ENCODE data around the gene RRP9. TPM values are rescaled to one million over a fixed set of nuclear protein-coding genes. Genes with fewer than 3 reads are reported as not detected.

RRP9 gene
- total RNA-seq, 1 donor from 2014 or later = 15.6 TPM

DNA sequence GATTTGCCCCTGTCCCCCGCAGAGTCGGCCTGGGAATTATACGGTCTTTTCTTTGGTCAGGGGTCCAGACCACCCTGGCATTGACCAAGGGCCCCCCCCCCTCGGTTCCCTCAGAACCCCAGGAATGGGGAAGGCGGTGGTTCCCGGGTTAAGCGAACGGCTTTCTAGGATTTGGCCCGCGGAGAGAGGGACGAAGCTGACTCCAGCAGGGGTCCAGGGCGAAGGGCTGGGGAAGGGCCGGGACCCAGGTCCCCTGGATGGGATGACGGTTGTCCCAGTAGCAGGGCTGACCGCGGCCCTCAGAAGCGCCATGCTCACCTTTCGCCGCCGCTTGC lies 274 bp downstream of the RRP9 start:
- H3K9me3 Mint-ChIP-seq (ENCODE audit: unreplicated experiment) = peaks cover 4% of the 10 kb centered on the region
- H3K36me3 Mint-ChIP-seq (ENCODE audit: unreplicated experiment) = no peaks in the 10 kb centered on the region
- H3K27me3 Mint-ChIP-seq (ENCODE audit: unreplicated experiment) = peaks cover 13% of the 10 kb centered on the region
- no peak for DNase-seq
- H3K4me3 Mint-ChIP-seq (ENCODE audit: unreplicated experiment) = peak overlapping the region; percentile 89
- H3K27ac Mint-ChIP-seq (ENCODE audit: unreplicated experiment) = peak overlapping the region; percentile 53
- peaks cover 6% of the 10 kb centered on the region for H3K4me1 Mint-ChIP-seq (ENCODE audit: low read depth, unreplicated experiment)
- TF ChIP-seq, protein P1, sequence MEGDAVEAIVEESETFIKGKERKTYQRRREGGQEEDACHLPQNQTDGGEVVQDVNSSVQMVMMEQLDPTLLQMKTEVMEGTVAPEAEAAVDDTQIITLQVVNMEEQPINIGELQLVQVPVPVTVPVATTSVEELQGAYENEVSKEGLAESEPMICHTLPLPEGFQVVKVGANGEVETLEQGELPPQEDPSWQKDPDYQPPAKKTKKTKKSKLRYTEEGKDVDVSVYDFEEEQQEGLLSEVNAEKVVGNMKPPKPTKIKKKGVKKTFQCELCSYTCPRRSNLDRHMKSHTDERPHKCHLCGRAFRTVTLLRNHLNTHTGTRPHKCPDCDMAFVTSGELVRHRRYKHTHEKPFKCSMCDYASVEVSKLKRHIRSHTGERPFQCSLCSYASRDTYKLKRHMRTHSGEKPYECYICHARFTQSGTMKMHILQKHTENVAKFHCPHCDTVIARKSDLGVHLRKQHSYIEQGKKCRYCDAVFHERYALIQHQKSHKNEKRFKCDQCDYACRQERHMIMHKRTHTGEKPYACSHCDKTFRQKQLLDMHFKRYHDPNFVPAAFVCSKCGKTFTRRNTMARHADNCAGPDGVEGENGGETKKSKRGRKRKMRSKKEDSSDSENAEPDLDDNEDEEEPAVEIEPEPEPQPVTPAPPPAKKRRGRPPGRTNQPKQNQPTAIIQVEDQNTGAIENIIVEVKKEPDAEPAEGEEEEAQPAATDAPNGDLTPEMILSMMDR (IDR thresholded peaks at IDR 0.05; ENCODE audit: partially characterized antibody, unreplicated experiment) = no peak

DNA sequence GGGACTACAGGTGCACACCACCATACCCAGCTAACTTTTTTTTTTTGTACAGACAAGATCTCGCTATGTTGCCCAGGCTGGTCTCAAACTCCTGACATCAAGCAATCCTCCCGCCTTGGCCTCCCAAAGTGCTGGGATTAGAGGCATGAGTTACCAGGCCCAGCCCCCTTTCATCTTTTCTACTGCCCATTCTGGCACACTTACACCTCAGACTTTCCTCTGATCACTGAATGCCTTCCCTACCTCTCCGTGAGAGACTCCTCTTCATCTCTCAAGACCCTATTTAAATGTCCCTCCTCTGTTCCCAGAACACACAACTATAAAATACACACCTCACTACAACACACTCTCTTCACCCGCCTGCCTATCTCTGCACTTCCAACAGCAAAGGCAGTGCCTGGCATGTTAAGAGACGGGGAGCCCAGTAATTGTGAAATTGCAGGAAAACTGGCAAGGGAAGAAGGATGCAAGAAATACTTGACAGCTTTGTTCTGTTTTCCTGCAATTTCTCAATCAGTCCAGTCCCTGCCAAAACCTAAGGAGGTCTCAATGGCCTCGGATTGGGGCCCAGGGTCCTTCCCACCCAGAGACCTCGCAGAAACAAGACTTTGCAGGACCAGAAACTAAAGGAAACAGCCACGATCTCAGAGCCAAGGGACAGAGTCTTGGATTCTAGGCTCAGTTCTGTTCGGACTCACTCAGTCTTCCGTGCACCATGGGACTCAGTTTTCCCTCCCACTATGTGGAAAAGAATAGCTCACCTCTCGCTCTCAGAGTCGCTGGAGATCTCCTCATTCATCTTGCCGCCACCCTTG lies 849 bp downstream of the RRP9 start:
- Mint-ChIP-seq H3K4me1 (ENCODE audit: low read depth, unreplicated experiment) (peaks cover 6% of the 10 kb centered on the region), H3K27ac (ENCODE audit: unreplicated experiment) (peak overlapping the region; percentile 53), H3K36me3 (ENCODE audit: unreplicated experiment) (no peaks in the 10 kb centered on the region), H3K4me3 (ENCODE audit: unreplicated experiment) (peak overlapping the region; percentile 89), H3K9me3 (ENCODE audit: unreplicated experiment) (peaks cover 1% of the 10 kb centered on the region), H3K27me3 (ENCODE audit: unreplicated experiment) (peaks cover 13% of the 10 kb centered on the region)
- TF ChIP-seq, protein P1 (IDR thresholded peaks at IDR 0.05; ENCODE audit: partially characterized antibody, unreplicated experiment) = no peak
- no peak for DNase-seq

DNA sequence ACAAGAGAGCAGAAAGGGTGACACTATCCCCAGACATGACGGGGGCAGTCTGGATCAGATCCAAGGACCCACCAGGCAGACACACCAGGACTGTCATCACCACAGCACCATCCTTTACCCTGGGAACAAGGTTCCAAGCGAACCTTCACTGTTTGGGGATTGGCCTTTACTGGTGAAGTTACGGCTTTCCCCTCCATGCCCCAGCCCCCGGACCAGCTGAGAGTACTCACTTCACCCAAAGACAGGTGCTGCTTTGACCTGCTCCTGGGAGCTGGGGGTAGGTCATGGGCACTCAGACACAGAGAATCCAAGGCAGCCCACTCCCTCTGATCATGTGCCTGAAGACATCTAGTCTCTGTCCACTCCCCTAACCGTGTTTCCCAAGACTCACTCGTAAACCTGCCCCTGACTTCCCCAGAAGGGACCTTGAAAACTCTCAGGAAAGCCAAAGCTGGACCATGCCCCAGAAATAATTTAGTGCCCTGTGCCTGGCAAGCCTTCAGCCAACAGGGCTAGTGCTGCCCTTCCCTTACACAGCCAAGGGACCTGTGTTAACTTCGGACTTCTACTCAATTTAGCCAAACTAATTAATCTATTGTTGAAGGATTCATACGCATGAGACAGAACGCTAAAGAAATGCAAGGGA lies 2.8 kb downstream of the RRP9 start:
- Mint-ChIP-seq H3K4me1 (ENCODE audit: low read depth, unreplicated experiment) (peaks cover 6% of the 10 kb centered on the region), H3K4me3 (ENCODE audit: unreplicated experiment) (no peak overlapping the region), H3K27me3 (ENCODE audit: unreplicated experiment) (peaks cover 13% of the 10 kb centered on the region), H3K9me3 (ENCODE audit: unreplicated experiment) (peaks cover 1% of the 10 kb centered on the region), H3K27ac (ENCODE audit: unreplicated experiment) (no peak overlapping the region), H3K36me3 (ENCODE audit: unreplicated experiment) (no peaks in the 10 kb centered on the region)
- DNase-seq = no peak
- TF ChIP-seq, protein P1 (IDR thresholded peaks at IDR 0.05; ENCODE audit: partially characterized antibody, unreplicated experiment) = no peak

DNA sequence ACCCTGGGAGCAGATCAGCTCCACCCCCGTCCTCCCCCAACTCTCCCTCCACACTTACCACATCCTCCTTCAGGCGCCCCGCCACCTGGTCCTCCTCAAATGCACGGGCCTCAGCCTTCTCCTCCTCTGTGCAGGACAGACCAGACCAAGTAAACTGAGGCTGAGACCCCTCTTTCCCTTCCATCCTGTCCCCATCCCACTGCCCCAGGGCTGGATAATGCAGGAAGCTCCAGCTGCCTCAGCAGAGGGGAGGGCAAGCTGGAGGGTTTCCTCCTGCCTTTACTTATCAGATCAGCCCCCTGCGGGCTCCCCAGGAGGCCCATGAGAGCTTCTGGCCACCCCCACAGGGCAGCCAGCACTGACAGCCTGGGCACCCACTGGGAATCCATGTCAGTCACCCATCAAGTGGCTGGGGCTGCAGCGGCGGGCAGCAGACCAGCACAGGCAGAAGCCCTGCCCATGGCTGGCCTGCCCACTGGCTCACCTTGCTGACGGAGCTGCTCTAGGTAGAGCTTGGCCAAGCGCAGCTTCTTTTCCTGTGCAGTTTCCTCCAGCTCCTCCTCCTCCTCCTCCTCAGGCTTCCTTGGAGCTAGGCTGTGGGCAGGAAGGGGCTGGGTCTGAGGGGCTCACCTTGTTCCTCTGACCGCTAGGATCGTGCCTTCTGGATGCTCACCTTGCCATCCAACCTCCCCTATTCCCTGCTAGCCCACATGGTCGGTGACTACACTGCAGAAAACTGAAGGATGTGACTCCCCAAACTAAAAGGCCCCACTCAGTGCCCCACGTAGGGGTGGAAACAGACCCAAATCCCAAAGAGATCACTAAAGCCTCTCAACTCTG lies 3.9 kb downstream of the RRP9 start:
- Mint-ChIP-seq H3K4me3 (ENCODE audit: unreplicated experiment) (no peak overlapping the region), H3K9me3 (ENCODE audit: unreplicated experiment) (peaks cover 1% of the 10 kb centered on the region), H3K27ac (ENCODE audit: unreplicated experiment) (peak overlapping the region; percentile 38), H3K27me3 (ENCODE audit: unreplicated experiment) (peaks cover 8% of the 10 kb centered on the region), H3K4me1 (ENCODE audit: low read depth, unreplicated experiment) (peaks cover 6% of the 10 kb centered on the region), H3K36me3 (ENCODE audit: unreplicated experiment) (no peaks in the 10 kb centered on the region)
- TF ChIP-seq, protein P1 (IDR thresholded peaks at IDR 0.05; ENCODE audit: partially characterized antibody, unreplicated experiment) = no peak
- DNase-seq = no peak

Data from glutamatergic neuron (in vitro differentiated cells).